ENCODE measurements around the gene HOXC4.

Gene HOXC4

DNA sequence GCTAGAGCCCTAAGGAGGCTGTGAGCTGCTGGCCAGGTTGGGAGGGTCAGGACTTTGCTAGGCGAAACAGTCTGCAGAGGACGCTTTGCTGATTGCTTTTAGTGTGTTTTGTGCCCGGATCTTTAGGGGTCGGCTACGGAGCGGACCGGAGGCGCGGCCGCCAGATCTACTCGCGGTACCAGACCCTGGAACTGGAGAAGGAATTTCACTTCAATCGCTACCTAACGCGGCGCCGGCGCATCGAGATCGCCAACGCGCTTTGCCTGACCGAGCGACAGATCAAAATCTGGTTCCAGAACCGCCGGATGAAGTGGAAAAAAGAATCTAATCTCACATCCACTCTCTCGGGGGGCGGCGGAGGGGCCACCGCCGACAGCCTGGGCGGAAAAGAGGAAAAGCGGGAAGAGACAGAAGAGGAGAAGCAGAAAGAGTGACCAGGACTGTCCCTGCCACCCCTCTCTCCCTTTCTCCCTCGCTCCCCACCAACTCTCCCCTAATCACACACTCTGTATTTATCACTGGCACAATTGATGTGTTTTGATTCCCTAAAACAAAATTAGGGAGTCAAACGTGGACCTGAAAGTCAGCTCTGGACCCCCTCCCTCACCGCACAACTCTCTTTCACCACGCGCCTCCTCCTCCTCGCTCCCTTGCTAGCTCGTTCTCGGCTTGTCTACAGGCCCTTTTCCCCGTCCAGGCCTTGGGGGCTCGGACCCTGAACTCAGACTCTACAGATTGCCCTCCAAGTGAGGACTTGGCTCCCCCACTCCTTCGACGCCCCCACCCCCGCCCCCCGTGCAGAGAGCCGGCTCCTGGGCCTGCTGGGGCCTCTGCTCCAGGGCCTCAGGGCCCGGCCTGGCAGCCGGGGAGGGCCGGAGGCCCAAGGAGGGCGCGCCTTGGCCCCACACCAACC lies 23.9 kb upstream of the HOXC4 start:
- no peak for DNase-seq

DNA sequence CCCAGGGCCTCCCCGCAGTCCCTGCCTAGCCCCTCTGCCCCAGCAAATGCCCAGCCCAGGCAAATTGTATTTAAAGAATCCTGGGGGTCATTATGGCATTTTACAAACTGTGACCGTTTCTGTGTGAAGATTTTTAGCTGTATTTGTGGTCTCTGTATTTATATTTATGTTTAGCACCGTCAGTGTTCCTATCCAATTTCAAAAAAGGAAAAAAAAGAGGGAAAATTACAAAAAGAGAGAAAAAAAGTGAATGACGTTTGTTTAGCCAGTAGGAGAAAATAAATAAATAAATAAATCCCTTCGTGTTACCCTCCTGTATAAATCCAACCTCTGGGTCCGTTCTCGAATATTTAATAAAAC lies 23.2 kb upstream of the HOXC4 start:
- DNase-seq: no peak

DNA sequence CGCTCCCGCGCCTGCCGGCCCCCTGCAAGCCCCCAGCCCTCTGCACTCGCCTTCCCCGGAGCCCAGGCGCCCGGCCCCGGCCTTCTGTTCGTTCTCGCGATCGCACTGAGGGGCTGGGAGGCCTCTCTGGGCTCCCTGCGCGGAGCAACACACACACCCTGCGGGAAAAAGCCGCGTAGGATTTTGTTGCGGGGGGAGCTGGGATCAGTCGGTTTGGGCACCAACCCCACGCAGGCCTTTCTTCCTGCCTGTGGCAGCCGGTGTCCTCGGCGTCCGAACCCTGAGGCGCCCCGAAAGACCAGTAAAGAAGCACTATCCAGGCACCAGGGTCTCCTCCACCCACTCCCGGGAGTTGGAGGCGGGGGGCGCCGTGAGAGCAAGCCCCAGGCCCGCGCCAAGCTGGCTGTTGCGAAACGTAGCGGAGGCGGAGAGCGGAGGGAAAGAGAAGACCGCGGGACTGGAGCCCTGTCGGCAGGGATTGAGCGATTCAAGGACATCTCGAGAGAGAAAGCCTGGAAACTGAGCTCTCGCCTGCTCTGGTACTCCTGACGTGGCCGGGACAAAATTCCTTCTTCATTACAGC lies 22.7 kb upstream of the HOXC4 start:
- DNase-seq: no peak

DNA sequence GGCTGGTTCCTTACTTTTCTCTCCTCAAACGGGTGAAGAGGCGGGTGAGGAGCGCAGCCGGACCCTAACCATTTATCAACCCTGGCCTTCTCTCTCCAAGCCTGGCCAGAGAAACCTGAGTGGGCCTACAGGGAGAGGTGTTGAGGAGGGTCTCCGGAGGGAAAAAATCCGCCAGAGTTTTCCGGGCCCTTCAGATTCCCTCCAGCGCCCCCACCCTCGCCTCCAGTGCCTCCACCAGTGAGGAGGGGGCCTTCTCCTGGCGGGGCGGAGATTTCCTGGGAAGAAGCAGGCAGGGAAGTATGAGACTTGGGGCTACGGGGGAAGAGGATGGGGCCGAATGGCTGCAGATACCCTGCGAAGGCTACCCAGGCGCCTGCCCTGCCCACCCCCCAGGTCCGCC lies 22.2 kb upstream of the HOXC4 start:
- no peak for DNase-seq

DNA sequence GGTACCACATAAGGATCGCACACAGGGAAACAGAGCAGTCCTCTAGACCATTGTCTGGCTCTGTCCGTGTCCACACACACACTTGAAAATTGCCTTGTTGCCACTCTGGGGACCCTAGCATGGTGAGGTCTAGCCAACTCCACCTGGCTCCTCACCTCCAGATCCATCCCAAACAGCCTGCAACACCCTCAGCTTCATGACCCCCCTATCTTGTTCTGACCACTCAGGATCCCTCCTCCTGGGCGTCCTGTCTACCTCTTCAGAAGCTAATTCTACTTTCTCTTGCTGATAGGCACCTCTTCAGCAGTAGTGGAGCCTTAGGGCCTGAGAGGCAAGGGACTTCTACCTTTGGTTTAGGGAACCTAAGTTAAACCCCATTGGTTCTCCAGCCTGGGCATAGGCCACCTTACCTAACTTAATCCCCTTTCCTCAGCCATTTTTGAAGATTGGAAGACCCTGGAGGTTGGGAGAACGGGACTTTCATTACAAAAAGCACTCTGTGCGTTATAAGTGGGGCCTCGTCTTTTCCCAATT lies 21.5 kb upstream of the HOXC4 start:
- DNase-seq: no peak

DNA sequence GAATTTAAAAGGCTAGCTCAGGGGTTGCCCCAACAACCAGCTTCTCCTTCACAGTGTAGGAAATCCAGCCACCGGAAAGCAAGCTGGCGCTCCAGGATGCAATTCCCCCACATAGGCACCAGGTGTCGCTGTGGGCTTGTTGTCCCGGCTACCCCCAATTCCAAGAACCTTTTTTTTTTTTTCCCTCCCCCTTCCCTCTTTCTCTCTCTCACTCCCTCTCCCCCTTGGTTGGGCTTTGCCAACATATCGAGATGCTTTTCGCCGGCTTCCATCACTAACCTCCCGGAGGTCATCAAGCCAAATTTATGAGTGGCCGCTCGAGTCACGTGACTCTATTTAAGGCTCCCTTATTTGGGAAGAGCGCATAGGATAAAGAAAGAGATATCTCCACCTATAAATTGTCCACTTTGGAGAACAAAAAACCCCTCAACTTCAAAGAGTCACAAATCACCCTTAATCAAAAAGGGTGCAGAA lies 21.0 kb upstream of the HOXC4 start, which contains the start of gene HOXC5:
TSS of gene HOXC5 (plus strand) at position 424 of the 474 bp plus-strand sequence. CDS start 73 bp downstream, outside the sequence.
- DNase-seq: peak; percentile 52

DNA sequence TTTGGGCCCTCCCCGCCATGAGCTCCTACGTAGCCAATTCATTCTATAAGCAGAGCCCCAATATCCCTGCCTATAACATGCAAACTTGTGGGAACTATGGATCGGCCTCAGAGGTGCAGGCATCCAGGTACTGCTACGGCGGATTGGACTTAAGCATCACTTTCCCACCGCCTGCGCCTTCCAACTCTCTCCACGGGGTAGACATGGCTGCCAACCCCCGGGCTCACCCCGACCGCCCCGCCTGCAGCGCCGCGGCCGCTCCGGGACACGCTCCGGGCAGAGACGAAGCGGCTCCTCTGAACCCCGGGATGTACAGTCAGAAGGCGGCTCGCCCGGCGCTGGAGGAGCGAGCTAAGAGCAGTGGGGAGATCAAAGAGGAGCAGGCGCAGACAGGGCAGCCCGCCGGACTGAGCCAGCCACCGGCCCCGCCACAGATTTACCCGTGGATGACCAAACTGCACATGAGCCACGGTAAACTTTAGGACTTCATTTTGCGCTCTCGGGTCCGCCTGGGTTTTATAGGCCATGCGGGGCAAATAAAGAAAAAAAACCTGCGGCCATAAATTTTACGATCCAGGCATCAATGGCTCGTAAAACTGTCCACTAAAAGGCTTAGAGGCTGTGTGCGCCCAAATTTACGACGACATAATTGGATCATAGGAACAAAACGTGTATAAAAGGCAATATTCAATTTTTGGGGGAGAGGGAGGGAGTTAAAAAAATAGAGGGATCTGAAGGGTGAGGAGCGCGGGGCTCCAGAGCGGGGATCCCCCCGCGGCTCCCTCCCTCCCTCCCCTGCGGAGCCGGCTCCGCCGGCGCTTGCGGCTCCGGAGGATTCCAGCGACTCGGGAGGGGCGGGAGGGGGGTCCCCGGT lies 20.3 kb upstream of the HOXC4 start:
- DNase-seq: peak; percentile 10

DNA sequence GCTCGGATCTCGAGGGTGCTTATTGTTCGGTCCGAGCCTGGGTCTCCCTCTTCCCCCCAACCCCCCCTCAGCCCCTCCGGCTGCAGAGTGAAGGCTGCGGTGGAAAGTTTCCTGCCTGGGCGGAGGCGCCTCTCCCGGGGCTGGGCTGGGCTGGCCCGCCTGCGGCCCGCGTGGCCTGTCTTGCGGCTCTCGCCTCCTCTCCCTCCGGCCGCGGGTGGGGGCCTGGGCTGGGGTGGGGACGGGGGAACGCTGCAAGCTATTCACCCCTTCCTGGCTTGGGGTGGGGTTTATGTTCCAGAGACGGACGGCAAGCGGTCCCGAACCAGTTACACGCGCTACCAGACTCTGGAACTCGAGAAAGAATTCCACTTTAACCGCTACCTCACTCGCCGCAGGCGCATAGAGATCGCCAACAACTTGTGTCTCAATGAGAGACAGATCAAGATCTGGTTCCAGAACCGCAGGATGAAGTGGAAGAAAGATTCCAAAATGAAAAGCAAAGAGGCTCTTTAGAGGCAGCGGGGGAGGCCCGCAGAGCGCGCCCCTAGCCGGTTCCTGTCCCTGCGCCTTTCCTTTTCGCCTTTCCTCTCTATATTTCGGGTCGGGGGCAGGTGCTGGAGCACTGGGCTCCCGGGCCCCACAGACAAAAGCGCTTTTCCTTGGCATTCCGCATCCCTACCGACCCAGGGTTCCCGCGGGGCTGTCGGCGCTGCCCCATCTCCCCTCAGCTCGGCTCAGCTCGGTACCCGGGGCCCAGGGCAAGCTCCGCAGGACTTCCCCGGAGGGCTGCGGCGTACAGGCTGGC lies 19.5 kb upstream of the HOXC4 start:
- no peak for DNase-seq

DNA sequence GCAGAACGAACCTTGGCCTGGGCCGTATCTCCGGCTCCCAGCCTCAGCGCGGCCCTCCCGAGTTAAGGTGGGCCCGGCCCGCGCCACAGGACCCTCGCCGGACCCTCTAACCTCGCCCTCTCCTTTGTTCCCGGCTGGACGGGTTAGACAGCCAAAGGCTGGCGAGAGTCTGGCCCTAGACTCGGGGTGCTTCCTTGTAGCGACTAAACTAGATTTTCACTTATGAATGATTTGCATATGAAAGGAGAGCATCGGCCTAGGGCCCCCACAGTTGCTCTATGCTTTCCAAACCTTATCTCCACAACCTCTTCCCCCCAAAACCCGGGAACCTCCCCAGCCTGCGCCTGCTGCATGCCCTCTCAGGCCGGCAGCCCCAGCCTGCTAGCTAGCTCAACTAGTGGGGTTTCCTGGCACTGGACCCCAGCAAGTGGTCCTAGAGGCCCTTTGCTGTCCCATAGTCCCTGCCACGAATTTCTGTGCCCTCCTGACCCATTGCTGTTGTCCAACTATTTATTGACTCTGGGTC lies 18.8 kb upstream of the HOXC4 start:
- DNase-seq: no peak

DNA sequence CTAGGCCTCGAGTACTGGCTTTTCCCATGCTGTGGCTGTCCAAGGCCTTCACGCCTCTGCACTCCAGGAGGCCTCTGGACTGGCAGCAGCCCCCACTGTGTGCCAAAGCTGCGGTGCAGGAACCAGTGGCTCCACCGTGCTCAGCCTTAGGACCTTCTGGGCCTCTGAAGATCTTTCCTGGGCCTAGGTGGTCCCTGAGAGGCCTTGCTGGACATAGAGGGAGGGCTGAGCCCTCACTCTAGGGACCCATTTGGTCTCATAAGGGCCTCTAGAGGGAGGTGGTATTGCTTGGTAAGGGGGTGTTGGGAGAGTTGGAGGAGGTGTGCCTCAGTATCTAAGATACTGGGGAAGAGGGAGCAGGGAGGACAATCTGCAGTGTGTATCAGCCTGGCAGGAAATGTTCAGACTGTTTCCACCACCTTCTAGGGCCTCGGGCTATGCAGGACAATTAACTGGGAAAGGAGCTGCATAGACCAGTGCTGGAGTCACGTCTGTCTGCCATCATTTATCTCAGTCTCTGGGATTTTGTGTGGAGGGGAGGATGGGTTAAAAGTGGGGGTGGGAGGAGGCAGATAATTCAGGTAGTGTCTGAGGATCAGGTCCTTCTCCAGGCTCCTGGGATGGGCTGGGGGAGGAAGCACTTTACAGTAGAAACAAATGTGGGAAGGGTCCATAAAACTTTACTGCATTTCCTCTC lies 17.9 kb upstream of the HOXC4 start:
- no peak for DNase-seq

DNA sequence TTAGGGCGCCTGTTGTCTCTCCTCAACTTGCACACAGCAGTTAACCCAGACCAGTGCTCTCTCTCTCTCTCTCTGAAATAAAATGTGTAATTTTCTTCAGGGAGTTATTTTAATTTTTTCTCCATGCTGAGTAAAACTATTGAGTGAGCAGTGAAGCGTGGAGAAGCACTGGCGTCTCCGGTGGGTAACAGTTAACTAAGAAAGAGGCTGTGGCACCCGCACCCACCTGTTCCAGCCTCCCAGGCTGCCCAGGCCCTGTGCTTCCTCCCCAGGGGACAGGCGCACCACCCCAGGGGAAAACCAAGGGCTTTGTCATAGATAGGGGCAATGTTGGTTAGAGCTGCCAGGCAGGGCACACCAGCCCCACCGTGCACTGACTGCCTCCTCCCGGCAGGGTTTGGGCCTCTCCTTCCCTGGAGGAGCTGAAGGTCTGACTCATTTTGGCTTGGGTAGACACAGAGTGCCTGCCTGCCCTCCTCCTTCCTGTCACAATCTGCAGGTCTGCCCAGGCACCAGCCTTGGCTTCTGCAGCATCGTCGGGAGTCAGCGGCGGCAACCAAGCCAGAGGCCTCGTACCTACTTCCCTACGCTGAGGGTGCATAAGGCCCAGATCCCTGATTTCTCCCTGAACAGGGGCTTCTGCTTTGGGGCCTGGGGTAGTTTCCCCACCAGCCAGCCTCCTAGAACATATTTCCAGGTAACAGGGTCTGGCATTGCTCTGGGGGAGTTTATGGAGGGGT lies 16.8 kb upstream of the HOXC4 start:
- no peak for DNase-seq

DNA sequence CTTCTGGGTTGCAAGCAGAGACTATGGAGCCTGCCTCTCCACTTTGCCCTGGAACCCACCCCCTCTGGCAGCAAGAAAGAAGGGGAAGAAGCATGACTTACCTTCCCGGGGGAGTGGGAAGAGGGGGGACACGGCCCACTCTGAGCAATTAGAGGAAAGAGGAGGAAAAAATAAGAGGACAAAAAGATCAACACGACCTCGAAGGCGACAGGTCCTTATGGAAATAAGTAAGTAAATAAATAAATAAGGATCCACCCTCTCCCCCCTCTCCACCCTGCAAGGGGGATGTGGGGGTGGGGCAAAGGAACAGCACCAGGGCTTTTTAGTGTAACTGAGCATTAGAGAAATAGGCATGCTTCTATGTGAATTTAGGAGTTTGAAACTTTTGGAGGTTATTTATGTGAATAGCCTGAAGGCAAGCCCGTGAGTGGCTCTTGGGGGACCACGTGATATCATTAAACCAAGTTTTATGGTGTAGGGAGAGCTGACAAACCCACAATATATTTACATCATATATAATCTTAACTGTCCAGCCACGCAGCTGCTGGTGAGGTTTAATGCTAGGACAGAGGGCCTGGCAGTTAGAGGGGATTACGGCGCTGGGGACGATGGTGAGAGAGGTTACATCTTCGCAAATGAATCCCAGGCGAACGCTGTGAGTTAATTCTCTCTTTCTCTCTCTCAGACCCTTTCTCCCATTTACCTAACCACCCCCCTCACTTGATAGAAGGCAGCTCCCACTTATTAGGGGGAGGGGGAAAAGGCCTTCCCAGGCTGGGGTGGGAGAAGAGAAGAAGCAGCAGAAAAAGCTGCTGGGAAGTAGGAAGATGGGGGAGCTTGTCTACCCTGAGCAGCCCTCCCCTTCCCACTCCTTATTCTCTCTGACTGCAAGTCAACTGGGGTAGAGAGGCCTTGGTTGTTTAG lies 16.0 kb upstream of the HOXC4 start:
- no peak for DNase-seq

DNA sequence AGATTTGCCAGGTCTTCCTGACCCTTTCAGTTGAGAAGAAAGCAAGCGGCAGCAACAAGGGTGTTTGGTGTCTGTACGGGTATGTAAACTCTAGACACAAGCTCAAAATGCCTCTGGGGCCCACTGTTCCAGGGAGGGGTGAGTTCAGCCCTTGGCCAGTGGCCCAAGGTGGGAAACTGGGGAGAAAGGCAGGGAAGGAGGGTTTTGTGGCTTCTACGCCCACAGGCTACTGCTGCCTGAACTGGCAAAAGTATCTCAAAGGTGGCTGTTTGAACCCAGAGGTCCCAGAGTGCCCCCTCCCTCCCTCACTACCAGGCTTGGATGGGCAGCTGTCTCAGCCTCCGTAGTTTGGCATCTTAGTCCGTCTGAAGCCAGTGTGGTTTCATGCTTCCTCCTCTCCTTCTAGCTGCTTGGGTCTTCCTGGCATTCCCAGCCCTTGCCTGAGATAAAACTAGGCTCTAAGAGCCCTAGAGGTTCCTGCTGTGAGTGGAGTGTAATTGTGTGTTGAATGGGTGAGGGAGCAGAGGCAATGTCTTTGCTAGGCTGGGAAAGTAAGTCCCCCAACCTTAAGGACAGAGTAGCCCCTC lies 15.3 kb upstream of the HOXC4 start:
- DNase-seq: no peak

DNA sequence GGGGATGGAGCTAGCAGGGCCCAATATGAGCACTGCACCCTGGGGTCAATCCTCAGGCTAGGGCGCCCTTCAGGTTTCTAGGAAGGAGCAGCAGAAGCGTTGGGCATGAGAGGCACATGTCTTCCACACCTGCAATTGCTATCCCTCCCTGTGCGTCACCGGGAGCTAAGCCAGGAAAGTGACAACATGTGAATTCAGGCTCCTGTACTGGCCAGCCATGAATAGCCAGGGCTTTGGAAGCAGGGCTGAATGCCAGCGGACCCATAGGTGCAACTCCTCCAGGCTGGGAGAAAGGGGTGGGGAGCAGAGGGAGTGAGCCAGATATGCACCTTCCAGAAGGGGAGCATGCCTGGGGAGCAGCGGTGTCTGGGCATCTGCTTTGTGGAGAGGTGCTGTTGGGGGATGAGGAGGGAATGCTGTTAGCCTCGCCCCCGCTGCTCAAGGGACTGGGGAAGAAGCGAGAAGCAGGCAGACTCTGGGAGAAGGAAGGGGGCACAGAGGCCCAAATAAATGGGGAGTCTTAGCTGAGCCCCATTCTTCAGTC lies 14.7 kb upstream of the HOXC4 start:
- no peak for DNase-seq

DNA sequence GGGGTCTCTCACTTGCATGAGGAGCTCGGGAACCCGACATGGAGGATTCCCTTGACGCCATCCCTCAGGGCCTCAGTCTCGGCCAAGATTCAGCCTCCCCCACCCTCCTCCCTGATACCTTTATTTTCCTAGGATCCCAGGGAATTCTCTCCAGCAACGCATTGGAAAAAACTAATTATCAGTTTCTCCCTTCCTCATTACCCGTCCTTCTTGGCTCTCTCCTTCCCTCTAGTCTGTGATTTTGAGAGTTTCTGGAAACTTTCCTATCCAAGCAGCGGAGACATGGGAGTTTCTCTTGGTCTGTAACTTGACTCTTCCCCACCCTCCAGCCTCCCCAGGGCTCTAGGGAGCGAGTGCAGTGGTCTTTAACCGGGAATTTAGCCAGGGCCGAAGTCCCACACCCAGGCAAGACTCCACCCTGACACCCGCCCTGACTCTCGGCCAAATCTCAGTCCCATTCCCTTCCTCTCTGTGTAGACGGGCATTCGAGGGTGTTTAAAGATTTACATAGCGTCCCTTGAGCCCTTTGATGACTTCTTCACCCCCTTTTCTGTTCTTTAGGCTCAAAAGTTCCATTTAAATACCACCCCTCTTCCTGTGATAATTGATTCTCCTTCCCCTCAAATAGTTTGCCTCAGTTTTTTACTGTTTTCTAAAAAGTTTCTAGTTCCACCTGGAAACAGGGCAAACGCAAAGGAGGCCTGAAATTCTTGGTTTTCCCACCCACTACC lies 14.1 kb upstream of the HOXC4 start:
- no peak for DNase-seq

DNA sequence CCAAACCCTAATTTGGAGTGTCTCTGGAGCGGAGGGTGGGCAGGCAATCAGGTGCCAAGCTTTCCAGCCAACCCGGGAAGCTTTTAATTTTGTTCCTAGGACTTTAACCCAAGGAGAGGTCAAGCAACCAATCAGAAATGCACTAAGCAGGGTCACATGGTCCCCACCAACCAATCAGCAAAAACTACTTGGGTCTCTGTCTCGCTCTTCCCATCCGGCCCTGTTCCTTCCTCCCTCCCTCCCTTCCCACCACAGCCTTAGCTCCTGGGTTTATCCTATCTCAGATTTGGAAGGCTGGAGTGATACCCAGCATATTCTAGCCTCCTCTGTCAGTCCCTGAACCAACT lies 13.5 kb upstream of the HOXC4 start:
- DNase-seq: no peak

DNA sequence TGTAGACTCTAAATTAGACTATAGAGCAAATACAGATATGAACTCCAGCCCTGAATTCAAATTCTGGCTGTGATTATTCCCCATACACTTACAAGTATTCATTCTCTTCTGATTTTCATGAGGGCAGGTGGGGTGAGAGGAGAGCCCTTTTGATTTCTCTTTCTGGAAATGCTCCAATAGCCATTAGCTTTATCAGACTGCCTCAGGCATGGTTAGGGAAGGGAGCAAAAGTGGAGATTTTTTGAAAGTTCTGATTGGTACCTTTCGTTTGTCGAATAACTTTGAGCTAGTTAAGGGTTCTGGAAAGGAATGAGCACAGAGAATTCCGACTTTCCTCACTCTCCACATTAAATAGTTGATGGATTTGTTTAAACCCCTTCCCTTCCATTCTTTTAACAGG lies 13.0 kb upstream of the HOXC4 start:
- DNase-seq: no peak

DNA sequence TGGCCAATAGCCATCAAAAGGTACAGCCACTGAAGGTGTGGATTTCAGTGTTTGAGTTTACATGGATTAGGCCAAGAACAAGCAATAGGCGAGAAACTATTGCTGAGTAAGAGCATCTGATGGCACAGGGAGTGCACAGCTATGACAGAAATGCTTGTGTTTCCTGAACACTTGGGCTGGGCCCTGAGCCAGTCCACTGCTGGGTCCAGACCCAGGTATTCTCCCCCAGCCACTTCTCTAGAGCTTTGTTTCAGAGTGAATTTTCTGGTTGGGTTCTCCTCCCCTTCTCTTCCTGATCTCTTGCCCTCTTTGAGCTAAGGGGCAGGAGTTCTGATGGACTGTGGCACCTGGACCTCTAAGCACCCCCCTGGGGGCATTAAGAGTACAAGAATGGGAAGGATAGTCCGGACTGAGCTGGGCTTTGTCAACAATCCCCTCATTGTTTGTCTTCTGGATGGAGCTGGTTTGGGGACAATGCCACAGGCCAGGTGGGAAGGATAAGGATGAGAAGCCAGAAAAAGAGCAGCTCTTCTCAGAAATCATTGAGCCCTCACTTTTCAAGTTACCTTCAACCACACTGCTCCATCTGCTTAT lies 12.4 kb upstream of the HOXC4 start:
- no peak for DNase-seq

Measured in DMS 273 treated with DMSO at 0.1 percent for 48 hours (cell line).